ENCODE data around the gene RPN1.

DNA sequence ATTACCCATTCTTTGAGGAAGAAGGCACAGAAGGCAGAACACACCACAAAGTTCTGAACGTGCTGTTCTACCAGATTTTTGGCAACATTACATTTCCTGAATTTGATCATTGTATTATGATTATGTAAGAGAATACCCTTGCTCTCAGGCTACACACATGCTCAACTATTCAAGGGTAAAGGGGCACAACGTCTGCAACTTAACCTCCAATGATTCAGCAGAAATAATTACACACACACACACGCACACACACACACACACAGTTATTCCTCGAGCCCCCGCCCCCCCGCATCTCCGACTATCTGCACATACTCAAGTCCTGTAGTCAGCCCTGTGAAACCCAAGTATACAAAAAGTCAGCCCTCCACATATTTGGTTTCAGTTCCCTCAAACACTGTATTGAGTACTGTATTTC, 26.8 kb downstream of the RPN1 start:
- TF ChIP-seq RAD21 (IDR thresholded peaks at IDR 0.05 in 1 of 2, conservative IDR thresholded peaks at IDR 0.05 in 1 of 2; ENCODE audit: low read depth in 2 of 2, low read length in 2 of 2) (no peak), EGR1 (IDR thresholded peaks at IDR 0.05; ENCODE audit: borderline replicate concordance, low read depth, low read length) (no peak), EZH2 (IDR thresholded peaks at IDR 0.05; ENCODE audit: low read depth, low read length, severe bottlenecking) (no peak), SP1 (IDR thresholded peaks at IDR 0.05; ENCODE audit: low read depth, low read length) (no peak)
- TF ChIP-seq, protein P1, sequence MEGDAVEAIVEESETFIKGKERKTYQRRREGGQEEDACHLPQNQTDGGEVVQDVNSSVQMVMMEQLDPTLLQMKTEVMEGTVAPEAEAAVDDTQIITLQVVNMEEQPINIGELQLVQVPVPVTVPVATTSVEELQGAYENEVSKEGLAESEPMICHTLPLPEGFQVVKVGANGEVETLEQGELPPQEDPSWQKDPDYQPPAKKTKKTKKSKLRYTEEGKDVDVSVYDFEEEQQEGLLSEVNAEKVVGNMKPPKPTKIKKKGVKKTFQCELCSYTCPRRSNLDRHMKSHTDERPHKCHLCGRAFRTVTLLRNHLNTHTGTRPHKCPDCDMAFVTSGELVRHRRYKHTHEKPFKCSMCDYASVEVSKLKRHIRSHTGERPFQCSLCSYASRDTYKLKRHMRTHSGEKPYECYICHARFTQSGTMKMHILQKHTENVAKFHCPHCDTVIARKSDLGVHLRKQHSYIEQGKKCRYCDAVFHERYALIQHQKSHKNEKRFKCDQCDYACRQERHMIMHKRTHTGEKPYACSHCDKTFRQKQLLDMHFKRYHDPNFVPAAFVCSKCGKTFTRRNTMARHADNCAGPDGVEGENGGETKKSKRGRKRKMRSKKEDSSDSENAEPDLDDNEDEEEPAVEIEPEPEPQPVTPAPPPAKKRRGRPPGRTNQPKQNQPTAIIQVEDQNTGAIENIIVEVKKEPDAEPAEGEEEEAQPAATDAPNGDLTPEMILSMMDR (IDR thresholded peaks at IDR 0.05; ENCODE audit: control extremely low read depth in 1 of 3, insufficient read depth in 1 of 3, low read depth in 1 of 3, low read length in 3 of 3), result no peak
